ENCODE results near the gene OXCT1.

DNA sequence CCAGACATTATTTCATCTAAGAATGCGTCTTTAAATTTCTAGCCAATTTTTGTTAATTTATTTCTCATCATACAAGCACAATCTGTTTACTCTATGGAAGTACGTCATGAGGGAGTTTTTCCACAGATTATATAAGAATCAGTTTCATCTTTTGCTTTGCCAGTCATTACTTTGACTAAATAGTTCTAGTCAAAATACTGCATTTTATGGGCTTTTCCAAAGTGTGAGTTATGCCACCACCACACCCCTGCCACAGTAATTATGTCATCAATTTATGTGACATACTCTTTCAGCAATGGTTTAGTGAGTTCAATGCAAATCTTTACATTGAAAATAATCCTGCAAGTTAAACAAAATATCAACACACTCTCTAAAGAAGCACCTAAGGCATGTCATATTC is 35.9 kb upstream of the OXCT1 start:
- TF ChIP-seq SRF (IDR thresholded peaks at IDR 0.05; ENCODE audit: low read depth, low read length) (no peak), ZNF589 (CRISPR knock-in tag; conservative IDR thresholded peaks at IDR 0.05) (no peak), RBFOX2 (IDR thresholded peaks at IDR 0.05; ENCODE audit: low read depth, low read length) (no peak), TP53 (CRISPR knock-in tag; conservative IDR thresholded peaks at IDR 0.05) (no peak), GATA4 (IDR thresholded peaks at IDR 0.05; ENCODE audit: borderline replicate concordance, low read depth) (no peak), ZNF17 (CRISPR knock-in tag; IDR thresholded peaks at IDR 0.05) (no peak), ZBTB8A (CRISPR knock-in tag; IDR thresholded peaks at IDR 0.05; ENCODE audit: borderline replicate concordance, low read depth) (no peak), ELF4 (CRISPR knock-in tag; IDR thresholded peaks at IDR 0.05; ENCODE audit: borderline replicate concordance) (no peak), ZNF652 (CRISPR knock-in tag; IDR thresholded peaks at IDR 0.05; ENCODE audit: borderline replicate concordance, low read depth) (no peak)
- TF ChIP-seq, protein P1, sequence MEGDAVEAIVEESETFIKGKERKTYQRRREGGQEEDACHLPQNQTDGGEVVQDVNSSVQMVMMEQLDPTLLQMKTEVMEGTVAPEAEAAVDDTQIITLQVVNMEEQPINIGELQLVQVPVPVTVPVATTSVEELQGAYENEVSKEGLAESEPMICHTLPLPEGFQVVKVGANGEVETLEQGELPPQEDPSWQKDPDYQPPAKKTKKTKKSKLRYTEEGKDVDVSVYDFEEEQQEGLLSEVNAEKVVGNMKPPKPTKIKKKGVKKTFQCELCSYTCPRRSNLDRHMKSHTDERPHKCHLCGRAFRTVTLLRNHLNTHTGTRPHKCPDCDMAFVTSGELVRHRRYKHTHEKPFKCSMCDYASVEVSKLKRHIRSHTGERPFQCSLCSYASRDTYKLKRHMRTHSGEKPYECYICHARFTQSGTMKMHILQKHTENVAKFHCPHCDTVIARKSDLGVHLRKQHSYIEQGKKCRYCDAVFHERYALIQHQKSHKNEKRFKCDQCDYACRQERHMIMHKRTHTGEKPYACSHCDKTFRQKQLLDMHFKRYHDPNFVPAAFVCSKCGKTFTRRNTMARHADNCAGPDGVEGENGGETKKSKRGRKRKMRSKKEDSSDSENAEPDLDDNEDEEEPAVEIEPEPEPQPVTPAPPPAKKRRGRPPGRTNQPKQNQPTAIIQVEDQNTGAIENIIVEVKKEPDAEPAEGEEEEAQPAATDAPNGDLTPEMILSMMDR (CRISPR knock-in tag; IDR thresholded peaks at IDR 0.05), result no peak
- TF ChIP-seq, protein P2, sequence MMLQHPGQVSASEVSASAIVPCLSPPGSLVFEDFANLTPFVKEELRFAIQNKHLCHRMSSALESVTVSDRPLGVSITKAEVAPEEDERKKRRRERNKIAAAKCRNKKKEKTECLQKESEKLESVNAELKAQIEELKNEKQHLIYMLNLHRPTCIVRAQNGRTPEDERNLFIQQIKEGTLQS (CRISPR knock-in tag; IDR thresholded peaks at IDR 0.05), result no peak
